Measurements from ENCODE around the gene IGF2R. TPM values are rescaled to one million over a fixed set of nuclear protein-coding genes. Genes with fewer than 3 reads are reported as not detected.

The IGF2R gene
- total RNA-seq, 4 donors from 2014 or later: 60.0 to 93.4 (median 71.7) TPM

DNA sequence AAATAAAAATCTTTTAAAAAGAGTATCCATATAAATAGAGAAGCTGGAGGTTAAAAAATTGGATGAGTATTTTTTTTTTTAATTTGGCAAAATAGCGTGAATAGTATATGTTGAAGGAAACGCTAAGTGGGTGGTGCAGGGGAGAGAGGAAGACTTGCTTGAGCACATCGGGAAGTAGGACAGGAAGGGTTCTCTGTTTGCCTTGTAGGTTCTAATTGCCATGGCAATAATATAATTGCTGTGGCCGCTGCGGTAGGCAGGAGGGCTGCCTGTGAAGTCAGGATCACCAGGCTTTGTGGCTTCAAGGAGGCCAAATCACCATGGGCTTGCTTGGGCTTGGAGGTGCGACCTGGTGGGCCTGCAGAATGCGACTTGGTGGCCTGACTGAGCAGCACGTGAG lies 35.1 kb downstream of the IGF2R start:
- intact Hi-C loops (cut with DNase I; ENCODE audit: low total_unique reads): no loop called here
- WGBS, 2 donors: 81 to 86% methylated on average over 8 of the region's 8 CpGs
- H3K4me3 ChIP-seq (ENCODE audit: low read depth, poor library complexity, severe bottlenecking): no peak overlapping the region
- DNase-seq (ENCODE audit: low spot score in 2 of 2): no peak
- no peak for TF ChIP-seq POLR2A (IDR thresholded peaks at IDR 0.05)
- TF ChIP-seq CTCF (IDR thresholded peaks at IDR 0.05): no peak

- no peak overlapping the region for H3K4me3 ChIP-seq (ENCODE audit: low read depth, poor library complexity, severe bottlenecking)
- 95 to 96% methylated on average over 21 of the region's 21 CpGs for WGBS, 2 donors
- intact Hi-C loops (cut with DNase I; ENCODE audit: low total_unique reads): no loop called here
- no peak for TF ChIP-seq POLR2A (IDR thresholded peaks at IDR 0.05)
- TF ChIP-seq CTCF (IDR thresholded peaks at IDR 0.05): no peak
- peak in 1 of 2 donors; percentile 78 for DNase-seq (ENCODE audit: low spot score in 2 of 2)
Measured at GRCh38 chr6:160004419-160005175, 35.7 kb downstream of the IGF2R start.

DNA sequence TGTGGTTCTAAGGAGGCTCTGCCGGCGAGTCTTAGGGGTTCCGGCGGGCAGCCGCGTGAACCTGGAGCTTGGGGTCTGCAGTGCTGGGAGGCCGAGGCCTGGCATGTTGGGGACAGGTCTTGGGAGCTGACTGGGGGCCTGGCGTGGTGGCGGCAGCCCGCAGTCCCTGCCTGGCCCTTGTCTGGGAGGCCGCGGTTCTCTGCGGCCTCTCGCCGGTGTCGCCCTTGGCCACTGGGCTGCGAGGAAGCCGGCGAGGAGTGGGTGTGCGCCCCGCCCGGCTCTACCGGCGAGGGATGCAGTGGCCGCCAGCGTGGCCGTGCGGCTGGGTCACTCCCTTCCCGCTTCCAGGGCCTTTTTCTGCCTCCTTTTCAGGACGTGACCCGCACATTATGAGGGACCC lies 36.3 kb downstream of the IGF2R start:
- intact Hi-C loops (cut with DNase I; ENCODE audit: low total_unique reads): no loop called here
- WGBS, 2 donors: 88 to 91% methylated on average over 31 of the region's 31 CpGs
- no peak for TF ChIP-seq CTCF (IDR thresholded peaks at IDR 0.05)
- no peak for TF ChIP-seq POLR2A (IDR thresholded peaks at IDR 0.05)
- H3K4me3 ChIP-seq (ENCODE audit: low read depth, poor library complexity, severe bottlenecking): no peak overlapping the region
- DNase-seq (ENCODE audit: low spot score in 2 of 2): peak in 1 of 2 donors; percentile 37

GRCh38 chr6:160005861-160006540 lies 37.1 kb downstream of the IGF2R start:
- peak in 1 of 2 donors; percentile 82 for DNase-seq (ENCODE audit: low spot score in 2 of 2)
- no peak overlapping the region for H3K4me3 ChIP-seq (ENCODE audit: low read depth, poor library complexity, severe bottlenecking)
- intact Hi-C loops (cut with DNase I; ENCODE audit: low total_unique reads): no loop called here
- TF ChIP-seq CTCF (IDR thresholded peaks at IDR 0.05) (no peak), POLR2A (IDR thresholded peaks at IDR 0.05) (no peak)
- 69 to 74% methylated on average over 57 of the region's 57 CpGs for WGBS, 2 donors

GRCh38 chr6:160007145-160007544 lies 38.3 kb downstream of the IGF2R start:
- no peak for TF ChIP-seq CTCF (IDR thresholded peaks at IDR 0.05)
- TF ChIP-seq POLR2A (IDR thresholded peaks at IDR 0.05): no peak
- H3K4me3 ChIP-seq (ENCODE audit: low read depth, poor library complexity, severe bottlenecking): no peak overlapping the region
- 62 to 68% methylated on average over 1 of the region's 1 CpG for WGBS, 2 donors
- DNase-seq (ENCODE audit: low spot score in 2 of 2): no peak
- intact Hi-C loops (cut with DNase I; ENCODE audit: low total_unique reads): no loop called here

Data from lower leg skin (tissue), 4 donors.